ENCODE data around the gene GAD1.

The GAD1 gene

DNA sequence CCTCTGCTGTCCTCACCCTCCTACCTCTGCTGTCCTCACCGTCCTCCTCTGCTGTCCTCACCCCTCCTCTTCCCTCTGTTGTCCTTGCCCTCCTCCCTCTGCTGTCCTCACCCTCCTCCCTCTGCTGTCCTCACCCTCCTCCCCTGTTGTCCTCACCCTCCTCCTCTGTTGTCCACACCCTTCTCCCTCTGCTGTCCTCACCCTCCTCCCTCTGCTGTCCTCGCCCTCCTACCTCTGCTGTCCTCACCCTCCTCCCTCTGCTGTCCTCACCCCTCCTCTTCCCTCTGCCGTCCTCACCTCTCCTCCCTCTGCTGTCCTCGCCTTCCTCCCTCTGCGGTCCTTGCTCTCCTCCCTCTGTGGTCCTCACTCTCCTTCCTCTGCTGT is 11.8 kb downstream of the GAD1 start:
- Histone ChIP-seq H4K20me1 (ENCODE audit: low read depth, low read length) (no peaks in the 10 kb centered on the region), H3K36me3 (ENCODE audit: low read length) (no peaks in the 10 kb centered on the region)

DNA sequence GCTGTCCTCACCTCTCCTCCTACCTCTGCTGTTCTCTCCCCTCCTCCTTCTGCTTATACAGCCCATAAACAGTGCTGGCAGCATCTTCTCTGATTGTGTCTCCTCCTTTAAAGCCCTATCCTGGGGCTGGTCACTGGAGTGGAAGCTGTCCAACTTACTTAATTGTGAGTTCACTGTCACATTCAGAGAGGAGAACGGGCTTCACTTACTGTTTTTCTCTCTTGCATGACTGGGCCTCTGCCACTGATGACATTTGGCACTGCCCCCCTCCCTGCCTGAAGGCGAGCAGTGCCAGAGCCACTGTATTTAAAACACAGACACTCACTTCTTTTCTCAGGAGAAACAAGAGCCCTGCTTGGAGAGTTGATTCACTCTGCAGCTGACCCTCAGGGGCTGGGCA is 12.3 kb downstream of the GAD1 start:
- Histone ChIP-seq H3K36me3 (ENCODE audit: low read length) (no peaks in the 10 kb centered on the region), H3K79me2 (ENCODE audit: insufficient read depth, low read length) (no peaks in the 10 kb centered on the region), H3K27ac (ENCODE audit: low read depth, low read length) (no peak overlapping the region), H3F3A (ENCODE audit: insufficient read depth) (no peaks in the 10 kb centered on the region), H3K9me2 (replicated peaks; ENCODE audit: insufficient read depth, low read length) (no peaks in the 10 kb centered on the region), H3K9ac (ENCODE audit: low read length) (no peak overlapping the region), H3K4me2 (ENCODE audit: low read depth, low read length, poor library complexity, severe bottlenecking) (no peak overlapping the region), H3K27me3 (ENCODE audit: low read length) (no peaks in the 10 kb centered on the region), H2AFZ (ENCODE audit: low read depth, low read length, severe bottlenecking) (no peak overlapping the region), H3K9me3 (ENCODE audit: insufficient read depth, low read length) (no peaks in the 10 kb centered on the region), H3K4me3 (ENCODE audit: insufficient read depth, low read length, poor library complexity, severe bottlenecking) (no peak overlapping the region), H4K20me1 (ENCODE audit: low read depth, low read length) (no peaks in the 10 kb centered on the region)
- no peak for TF ChIP-seq EZH2phosphoT487 (conservative IDR thresholded peaks at IDR 0.05; ENCODE audit: low read length)
- TF ChIP-seq, protein P1, sequence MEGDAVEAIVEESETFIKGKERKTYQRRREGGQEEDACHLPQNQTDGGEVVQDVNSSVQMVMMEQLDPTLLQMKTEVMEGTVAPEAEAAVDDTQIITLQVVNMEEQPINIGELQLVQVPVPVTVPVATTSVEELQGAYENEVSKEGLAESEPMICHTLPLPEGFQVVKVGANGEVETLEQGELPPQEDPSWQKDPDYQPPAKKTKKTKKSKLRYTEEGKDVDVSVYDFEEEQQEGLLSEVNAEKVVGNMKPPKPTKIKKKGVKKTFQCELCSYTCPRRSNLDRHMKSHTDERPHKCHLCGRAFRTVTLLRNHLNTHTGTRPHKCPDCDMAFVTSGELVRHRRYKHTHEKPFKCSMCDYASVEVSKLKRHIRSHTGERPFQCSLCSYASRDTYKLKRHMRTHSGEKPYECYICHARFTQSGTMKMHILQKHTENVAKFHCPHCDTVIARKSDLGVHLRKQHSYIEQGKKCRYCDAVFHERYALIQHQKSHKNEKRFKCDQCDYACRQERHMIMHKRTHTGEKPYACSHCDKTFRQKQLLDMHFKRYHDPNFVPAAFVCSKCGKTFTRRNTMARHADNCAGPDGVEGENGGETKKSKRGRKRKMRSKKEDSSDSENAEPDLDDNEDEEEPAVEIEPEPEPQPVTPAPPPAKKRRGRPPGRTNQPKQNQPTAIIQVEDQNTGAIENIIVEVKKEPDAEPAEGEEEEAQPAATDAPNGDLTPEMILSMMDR (IDR thresholded peaks at IDR 0.05; ENCODE audit: insufficient read depth, low read length, poor library complexity, severe bottlenecking): no peak

More for the DNA sequence above, 11.8 kb downstream of the GAD1 start:
- H3K27me3 ChIP-seq (ENCODE audit: low read length): no peaks in the 10 kb centered on the region
- H3K9ac ChIP-seq (ENCODE audit: low read length): no peak overlapping the region
- H3K9me3 ChIP-seq (ENCODE audit: insufficient read depth, low read length): no peaks in the 10 kb centered on the region
- H2AFZ ChIP-seq (ENCODE audit: low read depth, low read length, severe bottlenecking): no peak overlapping the region
- no peaks in the 10 kb centered on the region for H3F3A ChIP-seq (ENCODE audit: insufficient read depth)
- no peak for TF ChIP-seq EZH2phosphoT487 (conservative IDR thresholded peaks at IDR 0.05; ENCODE audit: low read length)
- TF ChIP-seq, protein P1 (IDR thresholded peaks at IDR 0.05; ENCODE audit: insufficient read depth, low read length, poor library complexity, severe bottlenecking): no peak
- H3K4me2 ChIP-seq (ENCODE audit: low read depth, low read length, poor library complexity, severe bottlenecking): no peak overlapping the region
- no peak overlapping the region for H3K4me3 ChIP-seq (ENCODE audit: insufficient read depth, low read length, poor library complexity, severe bottlenecking)
- no peak overlapping the region for H3K27ac ChIP-seq (ENCODE audit: low read depth, low read length)
- H3K79me2 ChIP-seq (ENCODE audit: insufficient read depth, low read length): no peaks in the 10 kb centered on the region
- no peaks in the 10 kb centered on the region for H3K9me2 ChIP-seq (replicated peaks; ENCODE audit: insufficient read depth, low read length)

DNA sequence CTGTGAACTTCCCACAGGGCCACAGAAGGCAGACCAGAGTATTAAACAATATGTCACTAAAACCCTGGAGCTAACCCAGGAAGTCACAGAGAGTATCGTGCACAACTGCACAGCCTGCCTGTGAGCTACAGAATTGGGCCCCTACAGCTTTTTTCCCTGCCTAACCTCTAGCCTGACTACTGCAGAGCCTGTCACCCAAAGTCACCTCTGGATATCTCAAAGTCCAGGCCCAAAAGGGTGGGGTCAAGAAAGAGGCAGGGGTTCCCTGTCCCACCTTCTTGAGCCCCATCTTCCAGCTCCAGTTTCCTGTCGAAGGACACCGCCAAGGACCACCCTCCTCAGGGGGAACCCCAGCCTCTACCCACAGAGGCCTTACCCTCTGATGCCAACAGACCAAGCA is 13.5 kb downstream of the GAD1 start:
- Histone ChIP-seq H3K27ac (ENCODE audit: low read depth, low read length) (no peak overlapping the region), H3K4me2 (ENCODE audit: low read depth, low read length, poor library complexity, severe bottlenecking) (no peak overlapping the region)

More for the DNA sequence above, 13.5 kb downstream of the GAD1 start:
- H2AFZ ChIP-seq (ENCODE audit: low read depth, low read length, severe bottlenecking): no peak overlapping the region
- no peaks in the 10 kb centered on the region for H3K9me2 ChIP-seq (replicated peaks; ENCODE audit: insufficient read depth, low read length)
- H3K36me3 ChIP-seq (ENCODE audit: low read length): no peaks in the 10 kb centered on the region
- TF ChIP-seq, protein P1 (IDR thresholded peaks at IDR 0.05; ENCODE audit: insufficient read depth, low read length, poor library complexity, severe bottlenecking): no peak
- no peak for TF ChIP-seq EZH2phosphoT487 (conservative IDR thresholded peaks at IDR 0.05; ENCODE audit: low read length)
- no peak overlapping the region for H3K9ac ChIP-seq (ENCODE audit: low read length)
- no peak overlapping the region for H3K4me3 ChIP-seq (ENCODE audit: insufficient read depth, low read length, poor library complexity, severe bottlenecking)
- no peaks in the 10 kb centered on the region for H3K9me3 ChIP-seq (ENCODE audit: insufficient read depth, low read length)
- no peaks in the 10 kb centered on the region for H4K20me1 ChIP-seq (ENCODE audit: low read depth, low read length)
- H3F3A ChIP-seq (ENCODE audit: insufficient read depth): no peaks in the 10 kb centered on the region
- no peaks in the 10 kb centered on the region for H3K79me2 ChIP-seq (ENCODE audit: insufficient read depth, low read length)
- no peaks in the 10 kb centered on the region for H3K27me3 ChIP-seq (ENCODE audit: low read length)

Measured in SU-DHL-6 (cell line).